MM.1S (cell line): ENCODE measurements around the gene CARMIL1.

Experiments
- DNase-seq: peaks from one replicate; pipeline ENCODE4 v3.0.0-alpha.2; 2015
- H2AFZ ChIP-seq: fragments of 300-600 bp; sonication (generic); 2 replicates; pipeline ENCODE4 v1.6.0; 2016; ENCODE audit warnings: antibody characterized with exemption, low read length
- H3F3A ChIP-seq: fragments of 300-600 bp; sonication (generic); 2 replicates; pipeline ENCODE4 v1.6.1; 2016; ENCODE audit warnings: mild to moderate bottlenecking, antibody characterized with exemption, low read length, moderate library complexity, mixed read lengths; ENCODE audit not compliant: insufficient read depth
- H3K27ac ChIP-seq: fragments of 300-600 bp; sonication (generic); 2 replicates; pipeline ENCODE4 v1.5.1; 2016; ENCODE audit warnings: mild to moderate bottlenecking, low read length
- H3K27me3 ChIP-seq: fragments of 300-600 bp; sonication (generic); replicated peaks from 2 replicates; pipeline ENCODE4 v1.6.0; 2016; ENCODE audit warnings: low read length; ENCODE audit not compliant: insufficient read depth
- H3K36me3 ChIP-seq: fragments of 300-600 bp; sonication (generic); replicated peaks from 2 replicates; pipeline ENCODE4 v1.6.1; 2016; ENCODE audit warnings: mild to moderate bottlenecking, low read length, mixed read lengths; ENCODE audit not compliant: insufficient read depth
- H3K4me1 ChIP-seq: fragments of 300-600 bp; sonication (generic); 2 replicates; pipeline ENCODE4 v1.6.1; 2016; ENCODE audit warnings: low read length, mixed read lengths
- H3K4me2 ChIP-seq: fragments of 300-600 bp; sonication (generic); 2 replicates; pipeline ENCODE4 v1.6.0; 2016; ENCODE audit warnings: low read depth, low read length
- H3K4me3 ChIP-seq: fragments of 300-600 bp; sonication (generic); 2 replicates; pipeline ENCODE4 v1.5.1; 2016; ENCODE audit warnings: low read length, mixed read lengths
- H3K79me2 ChIP-seq: fragments of 300-600 bp; sonication (generic); 2 replicates; pipeline ENCODE4 v1.6.1; 2016; ENCODE audit warnings: mixed run types, low read length, mixed read lengths
- H3K9ac ChIP-seq: fragments of 300-600 bp; sonication (generic); 2 replicates; pipeline ENCODE4 v1.6.1; 2016; ENCODE audit warnings: low read length, mixed read lengths
- H3K9me2 ChIP-seq: fragments of 300-600 bp; sonication (generic); replicated peaks from 2 replicates; pipeline ENCODE4 v1.6.1; 2016; ENCODE audit warnings: mild to moderate bottlenecking, low read length, mixed read lengths; ENCODE audit not compliant: insufficient read depth
- H3K9me3 ChIP-seq: fragments of 300-600 bp; sonication (generic); replicated peaks from 2 replicates; pipeline ENCODE4 v1.6.1; 2016; ENCODE audit warnings: mild to moderate bottlenecking, low read length, mixed read lengths; ENCODE audit not compliant: insufficient read depth
- H4K20me1 ChIP-seq: fragments of 300-600 bp; sonication (generic); 2 replicates; pipeline ENCODE4 v1.6.1; 2016; ENCODE audit warnings: mild to moderate bottlenecking, low read length, moderate library complexity, mixed read lengths; ENCODE audit not compliant: insufficient read depth
- CTCF ChIP-seq: fragments of 300-600 bp; sonication (generic); IDR thresholded peaks from 2 replicates; pipeline ENCODE4 v1.5.1; 2016; ENCODE audit warnings: antibody characterized with exemption, low read length, mixed read lengths
- EZH2 ChIP-seq: fragments of 300-600 bp; sonication (generic); optimal IDR thresholded peaks from 2 replicates; pipeline ENCODE3; 2017; ENCODE audit warnings: low read depth, mild to moderate bottlenecking, antibody characterized with exemption, low read length, mixed read lengths
- EZH2phosphoT487 ChIP-seq: fragments of 300-600 bp; sonication (generic); IDR thresholded peaks from 2 replicates; pipeline ENCODE4 v1.6.1; 2018; ENCODE audit warnings: antibody characterized with exemption, low read length

The CARMIL1 gene

GRCh38 chr6:25453288-25453687 is 174.1 kb downstream of the CARMIL1 start:
- H2AFZ ChIP-seq: no peak overlapping the region
- no peaks in the 10 kb centered on the region for H4K20me1 ChIP-seq

GRCh38 chr6:25454136-25454535 is 175.0 kb downstream of the CARMIL1 start:
- H3K36me3 ChIP-seq: no peaks in the 10 kb centered on the region
- H3K27ac ChIP-seq: no peak overlapping the region
- no peak overlapping the region for H2AFZ ChIP-seq
- no peak for DNase-seq
- no peak overlapping the region for H3K4me3 ChIP-seq
- H3K9me2 ChIP-seq: no peaks in the 10 kb centered on the region
- H4K20me1 ChIP-seq: no peaks in the 10 kb centered on the region
- H3K27me3 ChIP-seq: no peaks in the 10 kb centered on the region
- H3K9ac ChIP-seq: no peak overlapping the region
- no peaks in the 10 kb centered on the region for H3K9me3 ChIP-seq
- H3K4me1 ChIP-seq: no peaks in the 10 kb centered on the region
- H3F3A ChIP-seq: no peaks in the 10 kb centered on the region; the same call in 1 of the 2 replicates
- no peaks in the 10 kb centered on the region for H3K79me2 ChIP-seq
- TF ChIP-seq EZH2: no peak
- TF ChIP-seq CTCF: no peak
- no peak for TF ChIP-seq EZH2phosphoT487
- H3K4me2 ChIP-seq: no peak overlapping the region

More at GRCh38 chr6:25453288-25453687, 174.1 kb downstream of the CARMIL1 start:
- H3K36me3 ChIP-seq: no peaks in the 10 kb centered on the region
- H3K79me2 ChIP-seq: no peaks in the 10 kb centered on the region
- no peak overlapping the region for H3K4me3 ChIP-seq
- no peaks in the 10 kb centered on the region for H3K27me3 ChIP-seq
- H3K9me3 ChIP-seq: no peaks in the 10 kb centered on the region
- H3F3A ChIP-seq: no peaks in the 10 kb centered on the region; the same call in 1 of the 2 replicates
- no peak overlapping the region for H3K9ac ChIP-seq
- DNase-seq: no peak
- no peak for TF ChIP-seq EZH2phosphoT487
- TF ChIP-seq EZH2: no peak
- TF ChIP-seq CTCF: no peak
- H3K27ac ChIP-seq: no peak overlapping the region
- no peak overlapping the region for H3K4me2 ChIP-seq
- H3K9me2 ChIP-seq: no peaks in the 10 kb centered on the region
- no peaks in the 10 kb centered on the region for H3K4me1 ChIP-seq

- Histone ChIP-seq H3K27ac (no peak overlapping the region), H3K4me2 (no peak overlapping the region), H3K79me2 (no peaks in the 10 kb centered on the region), H2AFZ (no peak overlapping the region), H3K36me3 (no peaks in the 10 kb centered on the region), H3F3A (no peaks in the 10 kb centered on the region), H3K4me3 (no peak overlapping the region), H3K27me3 (no peaks in the 10 kb centered on the region), H4K20me1 (no peaks in the 10 kb centered on the region), H3K9me2 (no peaks in the 10 kb centered on the region), H3K9ac (no peak overlapping the region), H3K9me3 (no peaks in the 10 kb centered on the region), H3K4me1 (no peaks in the 10 kb centered on the region)
- no peak for DNase-seq
- TF ChIP-seq EZH2 (no peak), EZH2phosphoT487 (no peak), CTCF (no peak)
Observed at GRCh38 chr6:25456249-25457040, 177.3 kb downstream of the CARMIL1 start.
